IMR-90 (cell line): ENCODE results near the gene SEZ6L. TPM values are rescaled to one million over a fixed set of nuclear protein-coding genes. Genes with fewer than 3 reads are reported as not detected.

ENCODE experiments used
- ATAC-seq: fragments of 200-7000 bp; cut with Tn5 transposase; 2 replicates; pipeline ENCODE4 v1.9.1; 2020; ENCODE audit warnings: low read depth, mild to moderate bottlenecking, moderate library complexity
- BruUV-seq: library from RNA; stranded (reverse); fragments of 400-500 nt; replicated peaks from 2 replicates; lab custom pipeline; 2021; lab: Mats Ljungman, UMichigan
- CTCF ChIA-PET: fragments of 300-600 bp; formaldehyde crosslinking; extraction: SDS; loops from one replicate; lab custom pipeline; 2021; ENCODE audit warnings: antibody characterized with exemption; lab: Yijun Ruan, JAX
- POLR2A ChIA-PET: fragments of 300-600 bp; sonication (Branson Sonifier 250); formaldehyde crosslinking; loops from one replicate; lab custom pipeline; 2022; ENCODE audit warnings: antibody characterized with exemption; ENCODE audit not compliant: unreplicated experiment; lab: Charles Lee
- DNase-seq: peaks from one replicate; pipeline ENCODE4 v3.0.0; 2013
- H2AFZ ChIP-seq: replicated peaks from 2 replicates; pipeline ENCODE3; 2013; ENCODE audit warnings: low read length, mild to moderate bottlenecking; ENCODE audit not compliant: poor library complexity
- H2AK5ac ChIP-seq: 2 replicates; pipeline ENCODE4 v1.6.1; 2013; ENCODE audit warnings: low read depth, low read length, inconsistent platforms
- H2AK9ac ChIP-seq: replicated peaks from 2 replicates; pipeline ENCODE3; 2013; ENCODE audit warnings: mild to moderate bottlenecking, low read depth, low read length, moderate library complexity; ENCODE audit not compliant: poor library complexity
- H2BK120ac ChIP-seq: 2 replicates; pipeline ENCODE4 v1.6.1; 2013; ENCODE audit warnings: low read depth, low read length, inconsistent platforms
- H2BK15ac ChIP-seq: 3 replicates; pipeline ENCODE4 v1.6.1; 2013; ENCODE audit warnings: low read depth, low read length, inconsistent platforms
- H2BK20ac ChIP-seq: 2 replicates; pipeline ENCODE4 v1.6.1; 2013; ENCODE audit warnings: low read depth, mild to moderate bottlenecking, inconsistent platforms, low read length, moderate library complexity
- H2BK5ac ChIP-seq: 2 replicates; pipeline ENCODE4 v1.6.1; 2013; ENCODE audit warnings: mild to moderate bottlenecking, low read depth, low read length, inconsistent platforms; ENCODE audit not compliant: poor library complexity, severe bottlenecking
- H3K14ac ChIP-seq: replicated peaks from 2 replicates; pipeline ENCODE4 v1.6.1; 2013; ENCODE audit warnings: low read depth, low read length, inconsistent platforms
- H3K18ac ChIP-seq: 2 replicates; pipeline ENCODE4 v1.6.1; 2013; ENCODE audit warnings: low read depth, low read length, control low read depth
- H3K23ac ChIP-seq: 2 replicates; pipeline ENCODE4 v1.6.1; 2013; ENCODE audit warnings: low read depth, low read length, inconsistent platforms
- H3K27ac ChIP-seq: 2 replicates; pipeline ENCODE4 v1.5.1; 2013; ENCODE audit warnings: mild to moderate bottlenecking, control low read depth, low read length; ENCODE audit not compliant: insufficient read depth
- H3K27me3 ChIP-seq: 2 replicates; pipeline ENCODE4 v1.6.1; 2013; ENCODE audit warnings: low read length; ENCODE audit not compliant: control insufficient read depth, insufficient read depth
- H3K36me3 ChIP-seq: 2 replicates; pipeline ENCODE4 v1.6.1; 2013; ENCODE audit warnings: low read length, mixed read lengths; ENCODE audit not compliant: control insufficient read depth, insufficient read depth
- H3K4ac ChIP-seq: 2 replicates; pipeline ENCODE4 v1.6.1; 2013; ENCODE audit warnings: low read depth, low read length, inconsistent platforms
- H3K4me1 ChIP-seq: 2 replicates; pipeline ENCODE4 v1.6.1; 2013; ENCODE audit warnings: low read length, mixed read lengths; ENCODE audit not compliant: control insufficient read depth, insufficient read depth
- H3K4me2 ChIP-seq: 2 replicates; pipeline ENCODE4 v1.6.1; 2013; ENCODE audit warnings: low read depth, mild to moderate bottlenecking, control low read depth, low read length, moderate library complexity
- H3K4me3 ChIP-seq: 2 replicates; pipeline ENCODE4 v1.5.1; 2013; ENCODE audit warnings: low read depth, mild to moderate bottlenecking, control low read depth, low read length, moderate library complexity; ENCODE audit not compliant: insufficient read depth
- H3K56ac ChIP-seq: 2 replicates; pipeline ENCODE4 v1.6.1; 2013; ENCODE audit warnings: low read length, inconsistent platforms; ENCODE audit not compliant: insufficient read depth; ENCODE audit errors: extremely low read depth
- H3K79me1 ChIP-seq, 2 experiments: 2 replicates each; pipeline ENCODE4 v1.6.1; 2013; ENCODE audit warnings: low read length in 2 of 2, inconsistent platforms in 1 of 2, low read depth in 1 of 2
- H3K9ac ChIP-seq: 2 replicates; pipeline ENCODE4 v1.6.1; 2013; ENCODE audit warnings: low read depth, low read length, control low read depth
- H3K9me1 ChIP-seq: 2 replicates; pipeline ENCODE4 v1.6.1; 2013; ENCODE audit warnings: low read length, inconsistent platforms; ENCODE audit not compliant: insufficient read depth
- H3K9me3 ChIP-seq: 2 replicates; pipeline ENCODE4 v1.6.1; 2013; ENCODE audit warnings: low read length; ENCODE audit not compliant: control insufficient read depth, insufficient read depth
- H4K20me1 ChIP-seq: 2 replicates; pipeline ENCODE4 v1.6.1; 2013; ENCODE audit warnings: low read length, inconsistent platforms; ENCODE audit not compliant: insufficient read depth
- H4K5ac ChIP-seq: 2 replicates; pipeline ENCODE4 v1.6.1; 2013; ENCODE audit warnings: mild to moderate bottlenecking, low read depth, low read length, control low read depth
- H4K8ac ChIP-seq, 2 experiments: 2 replicates each; pipeline ENCODE4 v1.6.1; 2013; ENCODE audit warnings: low read depth in 2 of 2, low read length in 2 of 2, control low read depth in 1 of 2, inconsistent platforms in 1 of 2
- H4K91ac ChIP-seq: 2 replicates; pipeline ENCODE4 v1.6.1; 2013; ENCODE audit warnings: low read depth, low read length, inconsistent platforms; ENCODE audit not compliant: insufficient read depth
- BHLHE40 ChIP-seq: fragments of 150-350 bp; IDR thresholded peaks from 2 replicates; pipeline ENCODE4 v1.6.1; 2016; ENCODE audit warnings: mild to moderate bottlenecking, low read depth, low read length
- CEBPB ChIP-seq: IDR thresholded peaks from 2 replicates; pipeline ENCODE4 v1.6.1; 2012; ENCODE audit warnings: low read depth, low read length, improper control_type of control experiment
- ELK1 ChIP-seq: fragments of 150-350 bp; IDR thresholded peaks from 2 replicates; pipeline ENCODE4 v1.6.1; 2016; ENCODE audit warnings: low read depth, mild to moderate bottlenecking, low read length, moderate library complexity, borderline replicate concordance
- FOS ChIP-seq: fragments of 150-350 bp; IDR thresholded peaks from 2 replicates; pipeline ENCODE4 v1.6.1; 2016; ENCODE audit warnings: low read depth, low read length
- MAFK ChIP-seq: IDR thresholded peaks from 2 replicates; pipeline ENCODE4 v1.6.1; 2012; ENCODE audit warnings: low read depth, low read length, improper control_type of control experiment
- MAZ ChIP-seq: IDR thresholded peaks from 2 replicates; pipeline ENCODE4 v1.6.1; 2012; ENCODE audit warnings: low read depth, mild to moderate bottlenecking, low read length, improper control_type of control experiment, moderate library complexity, borderline replicate concordance
- MXI1 ChIP-seq: IDR thresholded peaks from 2 replicates; pipeline ENCODE4 v1.6.1; 2012; ENCODE audit warnings: low read depth, mild to moderate bottlenecking, low read length, moderate library complexity, borderline replicate concordance
- NFE2L2 ChIP-seq: fragments of 150-350 bp; IDR thresholded peaks from 2 replicates; pipeline ENCODE4 v1.6.1; 2016; ENCODE audit warnings: low read depth, mild to moderate bottlenecking, low read length
- POLR2A ChIP-seq: IDR thresholded peaks from 2 replicates; pipeline ENCODE4 v1.6.1; 2012; ENCODE audit warnings: mild to moderate bottlenecking, low read depth, low read length
- RAD21 ChIP-seq: IDR thresholded peaks from 2 replicates; pipeline ENCODE4 v1.6.1; 2012; ENCODE audit warnings: low read length, improper control_type of control experiment
- RCOR1 ChIP-seq: IDR thresholded peaks from 2 replicates; pipeline ENCODE4 v1.6.1; 2012; ENCODE audit warnings: mild to moderate bottlenecking, low read length, improper control_type of control experiment; ENCODE audit not compliant: insufficient replicate concordance
- RFX5 ChIP-seq: IDR thresholded peaks from 2 replicates; pipeline ENCODE4 v1.8.0; 2012; ENCODE audit warnings: low read depth, mild to moderate bottlenecking, low read length, moderate library complexity
- SMC3 ChIP-seq: fragments of 150-350 bp; IDR thresholded peaks from 2 replicates; pipeline ENCODE4 v1.6.1; 2016; ENCODE audit warnings: low read depth, mild to moderate bottlenecking, antibody characterized with exemption, low read length, moderate library complexity
- USF2 ChIP-seq: fragments of 150-350 bp; IDR thresholded peaks from 2 replicates; pipeline ENCODE4 v1.6.1; 2017; ENCODE audit warnings: mild to moderate bottlenecking, antibody characterized with exemption, low read length, low read depth
- WGBS, 2 experiments: methylation state at CpG; one replicate each; pipeline versions ENCODE4 v1.1.5 to v1.1.7; 2013; ENCODE audit warnings: missing lambda C conversion rate in 2 of 2; ENCODE audit not compliant: insufficient read length in 1 of 2; ENCODE audit errors: extremely low coverage in 2 of 2; 5-methylcytosine and 5-hydroxymethylcytosine counted together
- dilution Hi-C: fragments of 300-500 bp; cut with HindIII; formaldehyde crosslinking; loops from one replicate; pipeline ENCODE4 v1.14.3; 2018; ENCODE audit warnings: low sequenced_read_pairs; ENCODE audit not compliant: unreplicated experiment
- in situ Hi-C: fragments of 300-500 bp; cut with MboI; formaldehyde crosslinking; loops from 3 replicates; pipeline ENCODE4 v1.14.3; 2019; ENCODE audit warnings: low sequenced_read_pairs, inconsistent platforms, mixed read lengths
- intact Hi-C: fragments of 100-400 bp; cut with micrococcal nuclease; formaldehyde crosslinking; loops from 2 replicates; pipeline ENCODE4 v1.10.0; 2022
- polyA plus RNA-seq, 3 experiments: library from polyadenylated mRNA; depleted of rRNA; stranded (reverse); fragments of >200 nt; gene quantifications; 2 replicates each; pipeline ENCODE4 v1.2.3, GENCODE V29; 2012; ENCODE audit warnings: low replicate concordance in 1 of 3
- total RNA-seq: library from RNA; depleted of rRNA; stranded (reverse); fragments of >200 nt; gene quantifications from 2 replicates; pipeline ENCODE4 v1.2.3, GENCODE V29; 2012

The SEZ6L gene
- total and polyA plus RNA-seq, 2 of the 4 experiments (the other 2 are of a cell fraction) = not detected

- H2BK120ac ChIP-seq = no peak overlapping the region
- DNase-seq = no peak
- no peaks in the 10 kb centered on the region for H3K27me3 ChIP-seq
- ATAC-seq = no peak
- CTCF ChIA-PET = no interaction called here
- no peak overlapping the region for H2BK20ac ChIP-seq
- no peak overlapping the region for H2AK9ac ChIP-seq
- no peak overlapping the region for H3K18ac ChIP-seq
- no peak overlapping the region for H2AFZ ChIP-seq
- H4K8ac ChIP-seq = no peak overlapping the region
- H3K9ac ChIP-seq = no peak overlapping the region
- no peaks in the 10 kb centered on the region for H3K9me1 ChIP-seq
- H3K27ac ChIP-seq = no peak overlapping the region
- H2AK5ac ChIP-seq = no peak overlapping the region
- H3K4ac ChIP-seq = no peak overlapping the region
- no peaks in the 10 kb centered on the region for H3K79me1 ChIP-seq
- no peaks in the 10 kb centered on the region for H4K20me1 ChIP-seq
- no peaks in the 10 kb centered on the region for H3K4me1 ChIP-seq
- no peak overlapping the region for H4K91ac ChIP-seq
- H3K4me2 ChIP-seq = no peak overlapping the region
- no peak overlapping the region for H4K5ac ChIP-seq
- intact Hi-C loops (no loop called here), dilution Hi-C loops (no loop called here), in situ Hi-C loops (no loop called here)
- POLR2A ChIA-PET = no interaction called here
- BruUV-seq = no TSS peak
- no peak overlapping the region for H3K14ac ChIP-seq
- H3K9me3 ChIP-seq = 0 out of 2 replicates have a peak, but pooled peaks cover 3% of the 10 kb centered on the region
- no peaks in the 10 kb centered on the region for H3K36me3 ChIP-seq
- TF ChIP-seq BHLHE40 (no peak), CEBPB (no peak), RCOR1 (no peak), ELK1 (no peak), FOS (no peak), RAD21 (no peak), MAFK (no peak), MXI1 (no peak), SMC3 (no peak), USF2 (no peak), RFX5 (no peak), POLR2A (no peak), NFE2L2 (no peak), MAZ (no peak)
- no peak overlapping the region for H2BK15ac ChIP-seq
- H2BK5ac ChIP-seq = no peak overlapping the region
- no CpG with 5 or more reads among the region's 6 CpGs for WGBS, 2 experiments
- no peak overlapping the region for H3K56ac ChIP-seq
- H3K4me3 ChIP-seq = no peak overlapping the region
- H3K23ac ChIP-seq = no peak overlapping the region
Measured at GRCh38 chr22:26236991-26237390, 67.7 kb downstream of the SEZ6L start.
